Activated CD4-positive, alpha-beta T cell treated with anti-CD3 and anti-CD28 coated beads for 24 hours (primary cell): ENCODE results near the gene C10orf71.

Experiments used
- DNase-seq, 2 donors: peaks; one replicate each; pipeline ENCODE4 v3.0.0-alpha.2; 2020; ENCODE audit warnings: low read depth in 2 of 2

The C10orf71 gene

DNA sequence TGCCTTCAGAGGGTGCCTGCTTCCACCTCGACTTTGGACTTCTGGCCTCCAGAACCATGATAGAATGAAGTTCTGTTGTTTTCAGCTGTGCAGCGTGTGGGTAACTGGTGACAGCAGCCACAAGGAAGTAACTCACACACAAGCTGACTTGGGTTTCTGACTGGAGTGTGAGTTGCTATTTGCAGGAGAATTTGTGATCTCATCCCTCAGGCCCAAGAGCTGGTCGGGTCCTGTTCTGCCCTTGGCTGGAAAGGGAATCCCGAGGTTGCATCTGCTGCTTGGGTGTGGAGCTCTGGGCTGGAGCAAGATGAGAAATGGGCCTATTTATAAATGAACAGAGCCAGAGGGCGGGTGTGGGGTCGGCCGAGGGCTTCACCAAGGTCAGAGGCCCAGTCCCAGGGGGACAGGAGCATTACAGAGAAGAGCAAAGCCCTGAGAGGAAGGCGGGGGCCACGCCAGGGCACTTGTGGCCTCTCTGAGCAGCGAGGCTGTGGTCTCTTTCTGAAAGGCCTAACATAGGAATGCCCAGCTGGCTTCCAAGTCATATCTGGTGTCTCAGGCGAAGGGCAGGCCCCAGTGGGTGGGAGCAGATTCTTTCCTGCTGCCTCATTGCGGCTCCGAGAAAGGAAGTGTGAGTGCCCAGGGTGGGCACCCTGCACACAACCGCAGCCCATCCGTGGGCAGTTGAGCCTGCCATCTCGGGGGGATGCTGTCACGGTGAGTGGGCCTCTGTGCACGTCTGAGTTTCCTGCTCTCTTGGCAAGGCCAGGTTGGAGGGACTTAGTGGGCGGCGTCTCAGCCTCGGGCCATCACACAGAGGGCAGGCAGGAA, 26.5 kb upstream of the C10orf71 start:
- DNase-seq = no peak

DNA sequence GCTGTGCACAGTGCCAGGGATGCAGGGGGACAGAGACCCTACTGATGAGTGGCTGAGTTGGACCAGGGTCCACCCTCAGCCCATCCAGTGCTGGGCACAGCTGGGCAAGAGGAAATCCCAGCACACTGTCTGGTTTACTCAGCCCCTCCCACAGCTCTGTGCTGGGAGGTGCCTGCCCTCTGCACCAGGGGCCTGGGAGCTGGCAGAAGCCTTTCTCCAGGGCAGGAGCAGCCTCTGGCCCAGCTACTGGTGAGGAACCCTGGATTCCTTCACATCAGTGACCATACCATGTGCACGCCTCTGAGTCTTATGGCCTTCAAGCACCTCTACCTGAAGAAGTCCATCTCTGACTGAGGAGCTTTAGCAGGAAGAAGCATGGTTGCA, 25.9 kb upstream of the C10orf71 start:
- DNase-seq = no peak

DNA sequence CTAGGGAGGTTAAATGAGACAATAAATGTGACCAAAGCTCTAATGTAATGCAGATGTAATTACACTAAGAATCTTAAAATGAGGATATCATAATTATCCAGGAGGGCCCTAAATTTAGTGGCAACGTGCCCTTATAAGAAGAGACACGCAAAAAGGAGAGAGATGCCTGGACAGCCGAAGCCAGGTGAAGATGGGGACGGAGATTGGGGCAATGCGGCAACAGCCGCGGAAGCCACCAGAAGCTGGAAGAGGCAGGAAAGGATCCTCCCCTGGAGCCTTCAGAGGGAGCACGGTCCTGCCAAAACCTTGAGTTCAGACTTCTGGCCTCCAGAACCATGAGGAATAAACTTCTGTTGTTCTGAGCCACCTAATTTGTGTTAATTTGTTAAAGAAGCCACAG, 25.3 kb upstream of the C10orf71 start:
- DNase-seq = no peak

DNA sequence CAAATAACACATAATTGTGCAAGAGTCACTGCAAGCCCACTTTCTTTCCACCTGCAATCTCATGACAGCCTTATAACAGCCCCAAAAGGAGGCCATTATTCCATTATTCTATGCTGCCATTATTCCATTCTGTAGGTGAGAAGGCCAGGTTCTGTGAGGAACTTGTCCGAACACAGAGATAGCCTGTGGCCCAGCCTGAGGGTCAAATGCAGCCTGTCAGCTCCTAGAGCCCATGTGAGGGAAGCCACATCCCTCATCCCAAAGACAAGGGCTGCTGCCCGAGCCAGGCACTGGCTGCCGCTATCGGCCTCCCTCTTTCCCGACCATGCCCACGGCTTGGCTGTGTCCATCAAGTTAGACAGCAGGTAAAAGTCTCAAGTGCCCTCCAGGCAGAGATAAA, 24.1 kb upstream of the C10orf71 start:
- no peak for DNase-seq

DNA sequence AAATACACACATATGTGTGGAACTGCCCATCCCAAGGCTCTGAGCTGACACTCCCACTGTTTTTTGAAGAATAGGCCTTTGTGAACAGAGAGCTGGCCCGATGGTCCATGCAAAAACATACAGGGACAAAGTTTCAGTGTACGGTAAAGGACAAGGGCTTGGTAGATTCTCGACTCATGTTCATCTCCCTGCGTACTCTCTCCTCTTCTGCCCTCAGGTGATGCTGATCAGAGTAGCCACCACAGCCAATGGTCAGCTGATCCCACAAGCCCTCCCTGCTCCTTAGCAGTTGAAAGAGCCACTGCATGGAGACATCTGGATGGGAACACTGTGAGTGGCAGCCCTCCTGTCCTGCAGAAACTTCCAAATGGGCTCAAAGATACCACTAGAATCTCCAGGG, 23.1 kb upstream of the C10orf71 start:
- DNase-seq = no peak

DNA sequence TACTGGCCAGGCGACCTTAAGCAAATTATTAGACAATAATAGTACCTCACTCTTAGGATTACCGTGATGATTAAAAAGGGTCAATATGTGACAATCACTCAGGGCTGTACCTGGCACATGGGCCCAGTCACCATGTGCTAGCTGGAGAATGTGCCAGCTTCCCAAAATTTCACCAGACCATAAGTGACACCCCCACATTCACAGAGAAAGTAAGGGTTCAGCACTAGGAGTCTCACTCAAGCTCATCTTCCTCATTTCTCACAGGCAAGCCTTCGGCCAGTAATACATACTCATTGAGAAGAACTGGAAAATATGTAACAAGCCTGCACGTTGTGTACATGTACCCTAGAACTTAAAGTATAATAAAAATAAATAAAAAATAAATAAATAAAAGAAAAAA, 22.4 kb upstream of the C10orf71 start:
- no peak for DNase-seq

DNA sequence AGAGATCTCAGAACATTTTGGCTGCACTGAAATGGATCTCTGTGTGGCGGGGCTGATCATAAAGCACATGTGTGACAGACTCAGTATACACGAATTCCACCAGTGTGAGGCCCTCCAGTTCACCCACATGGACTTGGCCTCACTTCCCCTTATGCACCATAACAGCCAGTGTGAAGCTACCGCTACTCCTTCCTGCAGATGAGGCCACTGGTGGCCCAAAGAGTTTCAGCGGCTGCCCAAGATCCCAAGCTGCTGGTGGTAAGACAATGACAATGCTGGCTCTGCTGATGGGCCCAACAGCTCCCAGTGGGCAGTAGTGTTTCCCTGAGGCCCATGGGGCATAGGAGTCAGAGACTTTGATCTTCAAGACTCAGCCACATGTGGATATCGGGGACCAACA, 21.0 kb upstream of the C10orf71 start:
- no peak for DNase-seq

DNA sequence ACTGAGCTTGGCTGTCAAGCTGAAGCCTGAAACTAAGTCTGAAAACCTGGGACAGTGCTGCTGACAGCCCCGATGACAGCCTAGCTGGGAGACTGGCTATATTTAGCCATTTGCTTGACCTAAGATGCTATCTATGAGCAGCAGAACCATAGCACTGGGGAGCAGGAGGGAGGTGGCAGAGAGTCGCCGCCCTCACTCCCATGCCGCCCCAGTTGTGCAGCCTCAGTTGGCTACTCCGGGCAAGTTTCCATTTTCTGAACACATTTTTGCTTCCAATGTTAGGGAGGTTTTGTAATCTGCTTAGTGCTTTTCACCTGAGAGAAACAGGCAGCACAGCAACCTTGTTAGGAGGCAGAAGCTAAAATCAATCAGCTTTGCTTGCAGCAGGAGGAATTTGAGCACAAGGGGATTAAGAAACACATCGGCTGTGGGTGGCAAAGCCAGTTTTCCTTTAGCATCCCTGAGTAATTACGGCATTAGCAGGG, 20.4 kb upstream of the C10orf71 start:
- DNase-seq = no peak

DNA sequence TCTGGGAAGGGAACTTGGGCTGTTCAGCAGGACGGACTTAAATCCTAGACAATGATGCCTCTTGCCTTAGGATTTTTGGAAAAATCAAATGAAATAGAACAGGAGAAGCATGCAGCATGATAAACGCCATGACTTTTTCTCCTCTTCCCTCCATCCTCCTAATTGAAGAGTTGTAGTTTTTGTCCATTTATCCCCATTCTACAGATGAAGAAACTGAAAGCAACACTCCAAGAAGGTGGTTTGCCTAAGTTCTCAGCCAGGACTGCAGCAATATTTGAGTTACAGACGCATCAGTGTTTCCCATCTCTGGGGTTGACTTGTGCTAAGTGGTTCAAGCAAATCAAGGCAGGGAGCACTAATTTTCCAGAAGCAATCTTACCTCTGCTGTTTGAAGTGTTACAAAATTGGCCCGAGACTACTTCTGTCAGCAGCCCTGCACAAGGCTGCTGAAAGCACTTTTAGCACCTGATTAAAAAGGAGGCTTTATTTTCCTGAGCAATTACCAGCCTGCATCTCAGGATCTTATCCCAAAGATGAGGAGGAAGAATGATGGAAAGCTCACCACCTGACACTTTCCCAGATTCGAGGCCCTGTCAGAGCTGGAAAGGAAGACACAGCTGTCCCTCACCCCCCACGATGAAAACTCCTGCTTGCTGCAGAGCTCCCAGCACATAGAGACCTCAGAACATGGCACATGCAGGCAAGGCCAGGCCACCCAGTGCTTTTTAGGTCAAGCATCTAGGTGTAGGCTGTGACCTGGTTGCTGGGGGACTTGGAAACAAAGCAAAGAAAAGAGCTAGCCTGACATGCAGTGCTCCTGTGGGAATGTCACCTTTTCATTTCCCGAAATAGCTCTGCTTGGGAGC, 19.7 kb upstream of the C10orf71 start:
- no peak for DNase-seq

DNA sequence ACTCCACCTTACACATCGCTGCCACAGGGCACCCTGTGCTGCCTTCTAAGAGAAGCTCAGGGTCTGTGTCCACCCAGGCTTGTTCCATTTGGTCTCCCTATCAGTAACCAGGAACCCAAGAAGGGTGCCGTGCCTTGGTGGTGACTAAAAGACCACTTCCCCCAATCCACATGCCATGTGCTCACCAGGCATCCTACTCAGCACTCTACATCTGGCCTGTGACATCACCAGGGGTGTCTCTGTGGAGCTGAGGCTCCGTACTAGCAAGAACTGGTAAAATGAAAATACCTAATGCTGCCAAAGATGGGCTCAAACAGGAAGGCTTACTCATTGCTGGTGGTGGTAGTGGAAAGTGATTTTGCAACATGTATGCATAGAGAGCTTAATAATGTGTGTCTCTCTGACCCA, 19.0 kb upstream of the C10orf71 start:
- no peak for DNase-seq

DNA sequence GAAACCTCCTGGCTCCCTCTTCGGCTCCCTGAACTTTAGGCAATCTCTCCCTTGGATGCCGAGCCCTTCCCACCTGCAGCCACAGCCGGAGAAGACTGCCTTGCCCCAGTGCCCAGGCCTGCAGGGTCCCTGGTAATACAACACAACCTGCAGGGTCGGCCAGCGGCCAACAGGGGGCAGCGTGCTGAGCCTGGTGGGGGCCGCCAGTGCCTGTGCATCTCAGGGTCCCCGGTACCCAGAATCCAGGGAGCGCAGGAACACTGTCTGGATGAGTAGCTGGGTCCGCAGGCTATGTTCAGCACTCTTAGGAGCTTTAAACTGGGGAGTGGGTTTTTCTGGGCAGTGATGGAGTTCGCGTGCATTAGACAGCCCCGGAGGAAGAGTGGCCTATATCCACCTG, 17.5 kb upstream of the C10orf71 start:
- no peak for DNase-seq

DNA sequence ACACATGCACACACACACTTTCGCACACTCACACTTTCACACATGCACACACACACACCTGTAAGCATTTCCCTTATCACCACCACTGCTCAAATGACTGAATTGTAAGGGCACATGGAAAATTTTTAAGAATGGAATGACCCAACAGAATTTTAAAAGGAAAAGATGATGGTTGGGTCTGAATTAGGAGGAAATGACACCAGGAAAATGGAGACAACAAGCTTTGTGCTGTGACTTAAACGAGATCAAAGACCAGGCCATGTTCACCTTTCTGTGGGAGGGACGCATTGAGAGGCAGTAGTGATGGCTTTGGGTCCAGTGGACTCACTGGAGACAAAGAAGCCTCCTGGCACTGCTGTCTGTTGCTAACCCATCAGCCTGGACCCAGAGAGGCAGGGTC, 16.7 kb upstream of the C10orf71 start:
- DNase-seq = no peak

DNA sequence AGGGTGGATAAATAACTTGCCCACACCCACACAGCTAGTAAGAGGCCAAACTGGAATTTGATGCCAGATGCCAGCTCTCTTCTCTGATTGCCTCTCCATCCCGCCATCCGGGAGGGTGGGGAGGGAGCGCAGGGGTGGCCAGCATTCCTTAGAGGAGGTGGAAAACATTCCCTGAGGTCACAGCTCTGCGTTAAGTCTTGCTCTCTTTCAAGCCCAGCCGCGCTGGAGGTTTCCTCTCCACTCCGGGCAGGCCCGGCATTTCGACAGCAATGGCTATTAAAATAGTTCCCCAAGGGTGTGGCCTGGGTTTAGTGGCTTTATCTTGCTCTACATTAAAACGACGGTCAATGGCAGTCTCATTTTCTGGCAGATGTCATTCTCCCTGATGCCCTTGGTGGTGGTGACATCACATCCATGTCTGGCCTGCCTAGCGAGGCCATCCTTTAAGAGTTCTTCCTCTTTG, 16.1 kb upstream of the C10orf71 start:
- no peak for DNase-seq

DNA sequence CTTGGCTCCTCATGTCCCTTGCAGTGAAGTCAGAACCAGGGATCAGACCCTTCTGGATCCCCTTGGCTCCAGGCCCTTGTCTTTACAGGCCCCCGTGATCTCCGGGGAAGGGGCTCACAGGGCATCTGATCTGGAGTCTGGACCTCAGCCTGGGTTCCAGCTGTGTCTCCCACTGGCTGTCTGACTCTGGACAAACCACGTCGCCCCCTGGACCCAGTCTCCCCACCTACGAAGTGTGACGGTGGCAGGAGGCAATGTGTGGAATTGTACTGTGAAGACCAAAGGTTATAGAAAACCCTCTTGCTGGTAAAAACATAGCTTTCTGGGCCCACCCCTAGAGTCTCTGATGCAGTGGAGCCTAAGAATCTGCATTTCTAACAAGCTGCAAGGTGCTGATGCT, 15.5 kb upstream of the C10orf71 start:
- no peak for DNase-seq

DNA sequence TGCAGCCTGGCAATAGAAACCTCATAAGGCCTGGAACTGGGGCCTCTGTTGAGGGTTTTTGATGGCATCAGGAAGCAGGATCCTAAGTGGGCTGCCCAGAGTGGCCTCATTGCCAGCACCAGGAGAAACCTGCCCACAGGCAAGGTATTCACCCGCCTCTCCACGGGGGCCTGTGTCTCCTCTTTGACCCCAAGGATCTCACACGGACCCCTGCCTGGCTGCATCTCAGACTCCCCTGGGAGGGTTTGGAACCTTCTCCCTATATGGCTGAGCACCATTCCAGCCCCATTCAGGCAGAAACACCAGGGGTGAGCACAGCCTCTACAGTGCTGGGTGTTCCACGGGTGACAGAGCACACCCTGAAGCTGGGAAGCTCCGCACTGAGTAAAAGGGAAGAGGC, 14.6 kb upstream of the C10orf71 start:
- DNase-seq = no peak

DNA sequence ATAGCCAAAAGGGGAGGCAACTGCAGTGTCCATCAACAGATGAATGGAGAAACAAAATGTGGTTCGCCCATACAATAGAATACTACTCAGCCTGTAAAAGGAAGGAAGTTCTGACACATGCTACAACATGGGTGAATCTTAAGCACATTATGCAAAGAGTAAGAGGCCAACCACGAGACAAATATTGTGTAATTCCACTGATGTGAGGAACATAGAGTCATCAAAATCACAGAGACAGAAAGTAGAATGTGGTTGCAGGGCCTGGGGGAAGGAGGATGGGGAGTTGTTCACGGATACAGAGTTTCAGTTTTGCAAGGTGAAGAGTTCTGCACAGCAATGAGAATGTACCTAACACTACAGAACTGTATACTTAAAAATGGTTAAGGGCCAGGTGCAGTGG, 13.7 kb upstream of the C10orf71 start:
- DNase-seq = no peak

DNA sequence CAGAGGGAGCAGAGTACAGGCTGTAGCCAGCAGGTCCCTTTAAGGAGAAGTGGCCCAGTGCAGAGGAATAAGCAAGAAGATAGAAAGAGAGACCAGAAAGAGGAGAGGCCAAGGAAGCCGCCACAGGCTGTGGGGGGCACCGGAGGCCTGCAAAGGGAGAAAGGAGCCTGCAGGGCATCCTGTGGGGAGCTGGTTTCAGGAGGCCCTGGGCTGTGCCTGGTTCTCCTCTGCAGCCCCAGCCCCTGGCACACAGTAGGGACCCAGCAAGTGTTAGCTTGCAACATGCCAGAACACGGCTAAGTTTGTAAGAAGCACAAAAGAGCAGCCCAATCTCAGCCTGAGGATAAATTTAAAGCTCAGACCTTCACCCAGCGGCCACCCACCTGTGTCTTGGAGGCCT, 12.3 kb upstream of the C10orf71 start:
- DNase-seq = no peak

DNA sequence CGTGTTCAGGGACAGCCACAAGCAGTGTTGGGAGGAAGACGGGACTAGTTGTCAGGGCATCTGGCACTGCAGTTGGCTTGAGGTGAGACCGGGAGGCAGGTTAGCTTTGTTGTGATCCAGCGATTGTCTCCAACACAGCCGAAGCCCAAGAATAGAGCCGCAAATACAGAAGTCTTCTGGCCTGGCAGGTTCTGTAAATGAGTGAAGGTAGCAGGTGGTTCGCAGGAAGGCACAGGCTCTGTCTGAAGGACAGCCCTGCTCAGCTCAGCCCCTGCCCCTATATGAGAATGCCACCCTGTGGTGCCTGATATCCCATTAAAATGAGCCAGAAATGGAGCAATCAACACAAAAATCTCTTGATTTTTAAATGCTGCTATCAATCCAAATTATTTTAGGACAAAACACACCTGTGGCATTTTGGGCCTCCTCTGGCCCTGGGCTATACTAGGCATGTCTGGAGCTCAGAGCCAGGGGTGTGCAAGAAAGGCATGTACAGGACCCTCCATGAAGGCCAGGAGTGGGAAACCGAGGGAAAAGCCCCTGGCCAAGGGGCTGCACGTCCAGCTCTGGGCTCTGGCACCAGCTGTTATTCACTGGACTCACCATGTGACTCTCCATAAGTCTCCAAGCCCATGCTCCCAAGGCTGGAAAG, 11.2 kb upstream of the C10orf71 start:
- DNase-seq = no peak

DNA sequence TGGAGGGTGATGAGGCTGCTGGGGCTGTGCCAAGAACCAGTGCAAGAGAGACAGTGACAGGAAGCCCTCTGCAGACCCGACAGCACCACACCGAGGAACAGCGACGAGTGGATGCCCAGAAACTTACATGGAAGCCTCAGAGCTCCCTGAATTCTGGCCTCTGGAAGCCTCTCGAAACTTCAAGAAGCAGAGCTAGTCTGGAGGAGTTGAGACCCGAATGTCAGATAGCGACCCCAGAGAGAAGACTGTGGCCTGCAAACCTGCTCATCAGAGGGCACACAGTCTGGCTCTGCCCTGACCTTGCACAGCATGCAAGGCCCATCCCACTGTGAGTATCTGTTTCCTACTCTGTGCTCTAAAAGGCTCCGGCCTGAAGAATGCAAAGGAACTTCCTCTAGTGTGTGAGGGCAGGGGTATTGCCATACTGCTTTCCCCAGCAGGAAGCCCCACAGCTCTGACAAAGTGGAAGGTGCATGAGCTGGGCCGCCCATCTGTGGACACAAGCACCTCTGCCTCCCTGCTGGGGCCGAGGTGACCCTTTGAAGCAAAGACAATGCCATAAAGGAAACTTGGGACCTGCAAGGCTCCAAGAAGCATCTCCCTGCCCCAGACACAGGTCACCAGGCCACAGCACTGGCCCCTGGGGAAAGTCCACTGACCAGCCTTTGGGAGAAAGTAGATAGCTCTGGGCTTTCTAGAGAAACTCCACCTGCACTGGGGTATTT, 10.5 kb upstream of the C10orf71 start:
- DNase-seq = no peak

DNA sequence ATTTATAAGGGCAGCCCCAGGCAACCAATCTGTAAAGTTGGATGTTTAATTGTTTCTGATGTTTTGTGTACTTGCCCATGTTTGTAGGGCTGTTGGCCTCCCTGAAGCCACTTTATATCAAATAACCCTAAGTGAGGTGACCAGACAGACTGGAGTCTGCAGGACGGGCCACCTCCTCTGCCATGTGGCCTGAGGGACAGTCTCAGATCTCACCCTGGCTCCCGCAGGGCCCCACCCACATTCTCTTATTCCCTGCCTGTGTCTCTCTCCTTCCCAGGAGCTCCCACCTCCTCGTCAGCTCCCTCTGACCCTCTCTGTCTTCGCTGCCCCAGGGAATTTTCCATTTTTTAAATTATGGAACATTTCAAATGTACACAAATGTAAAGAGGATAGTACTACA, 9.5 kb upstream of the C10orf71 start:
- DNase-seq = no peak

DNA sequence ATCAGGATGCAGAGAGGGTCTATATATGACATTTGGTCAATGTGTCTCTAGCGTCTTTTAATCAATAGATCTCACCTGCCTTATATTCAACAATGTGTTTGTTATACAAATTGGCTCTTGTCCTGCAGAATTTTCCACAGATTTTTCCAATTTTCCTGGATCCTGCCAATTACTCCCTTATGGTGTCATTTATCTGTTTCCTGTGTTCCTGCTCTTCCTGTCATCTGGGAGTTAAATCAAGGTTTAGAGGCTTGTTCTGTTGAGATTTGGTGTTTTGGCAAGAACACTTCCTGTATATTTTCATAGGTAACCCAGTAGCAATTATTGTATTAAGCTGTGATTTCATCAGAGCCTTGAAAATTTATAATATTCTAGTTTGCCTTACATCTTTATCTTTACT, 8.8 kb upstream of the C10orf71 start:
- no peak for DNase-seq

DNA sequence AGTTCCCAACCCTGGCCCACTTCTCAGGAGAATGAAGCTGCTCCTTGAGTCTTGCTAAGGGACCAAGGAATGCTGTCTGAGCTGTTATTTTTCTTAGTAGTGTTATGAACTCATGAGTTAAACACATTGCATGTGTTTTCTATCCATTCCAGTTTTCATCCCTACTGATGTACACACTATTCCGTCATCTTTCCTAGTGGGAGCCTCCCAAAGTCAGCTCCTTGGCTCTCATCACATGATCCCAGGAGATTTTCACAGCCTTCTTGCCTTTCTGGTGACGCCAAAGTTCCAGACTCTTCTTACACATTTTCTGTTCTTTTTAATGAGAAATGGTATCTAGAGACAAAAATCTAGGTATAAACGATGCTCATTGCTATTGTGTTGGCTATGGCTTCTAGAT, 8.4 kb upstream of the C10orf71 start:
- no peak for DNase-seq
